ENCODE data around the gene RAB3C.

DNA sequence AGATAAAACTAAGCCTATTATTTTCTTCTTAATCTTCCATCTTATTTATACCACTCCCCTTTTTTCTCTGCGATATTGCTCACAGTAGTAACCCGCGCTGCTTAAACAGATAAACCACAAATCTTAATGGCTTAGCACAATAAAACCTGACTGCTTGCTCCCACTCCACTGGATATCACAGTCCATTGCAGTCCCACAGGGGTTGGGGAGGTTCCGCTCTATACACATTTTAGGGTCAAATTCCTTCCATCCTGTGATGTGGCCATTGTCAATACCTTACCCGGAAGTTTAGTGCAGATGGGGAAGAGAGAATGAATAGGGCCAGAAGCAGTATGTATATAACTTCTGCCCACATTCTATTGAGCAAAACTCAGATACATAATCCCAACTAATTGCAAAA lies 193.7 kb downstream of the RAB3C start:
- TF ChIP-seq CTCF (IDR thresholded peaks at IDR 0.05) (no peak), POLR2A (IDR thresholded peaks at IDR 0.05) (no peak)

Measured in right lobe of liver (tissue), 4 donors.